Measurements from ENCODE around the gene SLC2A2. TPM values are rescaled to one million over a fixed set of nuclear protein-coding genes. Genes with fewer than 3 reads are reported as not detected.

Gene SLC2A2
- polyA plus RNA-seq, 1 donor (not counting 4 experiments of a cell fraction or from before 2014, with no cell fraction given): not detected

- Histone ChIP-seq H3K36me3 (ENCODE audit: control insufficient read depth in 2 of 2, extremely low read depth in 1 of 2, insufficient read depth in 2 of 2, low read length in 2 of 2) (no peaks in the 10 kb centered on the region), H3K4me3 (ENCODE audit: control insufficient read depth in 2 of 3, extremely low read depth in 1 of 3, insufficient read depth in 2 of 3, low read depth in 1 of 3, low read length in 3 of 3) (no peak overlapping the region), H3K79me2 (ENCODE audit: control insufficient read depth, insufficient read depth, low read length) (no peaks in the 10 kb centered on the region), H3K27me3 (ENCODE audit: control insufficient read depth, extremely low read depth, insufficient read depth, low read length) (no peaks in the 10 kb centered on the region), H3K4me1 (ENCODE audit: control insufficient read depth, extremely low read depth, insufficient read depth, low read length) (no peaks in the 10 kb centered on the region), H3K9me3 (ENCODE audit: control insufficient read depth, low read depth, low read length) (no peaks in the 10 kb centered on the region), H3K9ac (ENCODE audit: control insufficient read depth, extremely low read depth, insufficient read depth, low read length) (no peak overlapping the region), H2AFZ (ENCODE audit: control insufficient read depth, low read length) (no peak overlapping the region), H3K27ac (ENCODE audit: control insufficient read depth, insufficient read depth, low read length) (no peak overlapping the region), H4K20me1 (ENCODE audit: control insufficient read depth, extremely low read depth, insufficient read depth, low read length) (no peaks in the 10 kb centered on the region), H3K9me1 (ENCODE audit: control insufficient read depth, extremely low read depth, insufficient read depth, low read length) (no peaks in the 10 kb centered on the region), H3K4me2 (ENCODE audit: control insufficient read depth, extremely low read depth, insufficient read depth, low read depth, low read length) (no peak overlapping the region)
- no peak for FAIRE-seq
- no peak for TF ChIP-seq EZH2 (IDR thresholded peaks at IDR 0.05; ENCODE audit: low read length)
- no peak for TF ChIP-seq CTCF (optimal IDR thresholded peaks at IDR 0.05 in 1 of 3, IDR thresholded peaks at IDR 0.05 in 1 of 3, conservative IDR thresholded peaks at IDR 0.05 in 1 of 3; ENCODE audit: extremely low read depth in 1 of 3, insufficient read depth in 2 of 3, low read length in 3 of 3)
- DNase-seq (ENCODE audit: low read depth, low spot score): no peak
- dilution Hi-C loops (cut with MboI; ENCODE audit: extremely low pct_ligation_motif_present, low sequenced_read_pairs): no loop called here
These were observed 15.2 kb downstream of the SLC2A2 start for GRCh38 chr3:171011109-171011872.

- Histone ChIP-seq H3K79me2 (ENCODE audit: control insufficient read depth, insufficient read depth, low read length) (no peaks in the 10 kb centered on the region), H3K36me3 (ENCODE audit: control insufficient read depth in 2 of 2, extremely low read depth in 1 of 2, insufficient read depth in 2 of 2, low read length in 2 of 2) (no peaks in the 10 kb centered on the region), H3K4me1 (ENCODE audit: control insufficient read depth, extremely low read depth, insufficient read depth, low read length) (no peaks in the 10 kb centered on the region), H3K4me3 (ENCODE audit: control insufficient read depth in 2 of 3, extremely low read depth in 1 of 3, insufficient read depth in 2 of 3, low read depth in 1 of 3, low read length in 3 of 3) (no peak overlapping the region), H3K27me3 (ENCODE audit: control insufficient read depth, extremely low read depth, insufficient read depth, low read length) (no peaks in the 10 kb centered on the region), H3K9ac (ENCODE audit: control insufficient read depth, extremely low read depth, insufficient read depth, low read length) (no peak overlapping the region), H2AFZ (ENCODE audit: control insufficient read depth, low read length) (no peak overlapping the region), H3K4me2 (ENCODE audit: control insufficient read depth, extremely low read depth, insufficient read depth, low read depth, low read length) (no peak overlapping the region), H3K9me3 (ENCODE audit: control insufficient read depth, low read depth, low read length) (no peaks in the 10 kb centered on the region), H3K9me1 (ENCODE audit: control insufficient read depth, extremely low read depth, insufficient read depth, low read length) (no peaks in the 10 kb centered on the region), H4K20me1 (ENCODE audit: control insufficient read depth, extremely low read depth, insufficient read depth, low read length) (no peaks in the 10 kb centered on the region), H3K27ac (ENCODE audit: control insufficient read depth, insufficient read depth, low read length) (no peak overlapping the region)
- FAIRE-seq: no peak
- no peak for DNase-seq (ENCODE audit: low read depth, low spot score)
- dilution Hi-C loops (cut with MboI; ENCODE audit: extremely low pct_ligation_motif_present, low sequenced_read_pairs): no loop called here
- no peak for TF ChIP-seq CTCF (optimal IDR thresholded peaks at IDR 0.05 in 1 of 3, IDR thresholded peaks at IDR 0.05 in 1 of 3, conservative IDR thresholded peaks at IDR 0.05 in 1 of 3; ENCODE audit: extremely low read depth in 1 of 3, insufficient read depth in 2 of 3, low read length in 3 of 3)
- no peak for TF ChIP-seq EZH2 (IDR thresholded peaks at IDR 0.05; ENCODE audit: low read length)
These were observed 19.2 kb downstream of the SLC2A2 start for GRCh38 chr3:171007316-171007715.

Data from keratinocyte (primary cell).